B cell (primary cell): Measurements from ENCODE around the gene TULP3. TPM values are rescaled to one million over a fixed set of nuclear protein-coding genes. Genes with fewer than 3 reads are reported as not detected.

ENCODE experiments used
- ATAC-seq: fragments of 200-7000 bp; cut with Tn5 transposase; one replicate; pipeline ENCODE4 v1.10.0; 2021; ENCODE audit warnings: low read depth, mild to moderate bottlenecking, moderate number of reproducible peaks, moderate library complexity
- CTCF ChIA-PET: fragments of 350-600 bp; sonication (Branson Sonifier 250); formaldehyde crosslinking; loops from one replicate; lab custom pipeline; 2021; ENCODE audit warnings: antibody characterized with exemption, inconsistent platforms; lab: Charles Lee
- POLR2A ChIA-PET: fragments of 350-600 bp; sonication (Branson Sonifier 250); formaldehyde crosslinking; loops from one replicate; lab custom pipeline; 2021; ENCODE audit warnings: antibody characterized with exemption; lab: Charles Lee
- DNase-seq: peaks from one replicate; pipeline ENCODE4 v3.0.0; 2013
- H2AFZ ChIP-seq: 2 replicates; pipeline ENCODE4 v1.6.1; 2012; ENCODE audit warnings: mild to moderate bottlenecking, low read depth, low read length; ENCODE audit not compliant: insufficient read depth, poor library complexity, severe bottlenecking
- H3K27ac ChIP-seq, 2 donors: 1 replicate in 1 of 2; 2 replicates in 1 of 2; pipeline ENCODE4 v1.5.1; 2012 to 2013; ENCODE audit warnings: low read length in 2 of 2, mild to moderate bottlenecking in 2 of 2, moderate library complexity in 1 of 2
- H3K27me3 ChIP-seq, 4 experiments: fragments of 200-600 bp in 1 of 4; sonication (generic) in 1 of 4; replicated peaks in 1 of 4; 1 replicate in 2 of 4; 2 replicates in 2 of 4; pipeline versions ENCODE4 v1.6.1 to v1.7.0; 2013 to 2016; ENCODE audit warnings: low read length in 3 of 4, mild to moderate bottlenecking in 2 of 4, mixed read lengths in 1 of 4, moderate library complexity in 1 of 4; ENCODE audit not compliant: insufficient read depth in 4 of 4, control insufficient read depth in 3 of 4; ENCODE audit errors: control extremely low read depth in 1 of 4
- H3K36me3 ChIP-seq, 2 experiments: replicated peaks in 1 of 2; 1 replicate in 1 of 2; 2 replicates in 1 of 2; pipeline versions ENCODE4 v1.6.1 to v1.7.1; 2013; ENCODE audit warnings: low read length in 1 of 2; ENCODE audit not compliant: insufficient read depth in 2 of 2, control insufficient read depth in 1 of 2; ENCODE audit errors: control extremely low read depth in 1 of 2, extremely low read depth in 1 of 2
- H3K4me1 ChIP-seq, 2 donors: fragments of 200-600 bp in 1 of 2; sonication (generic) in 1 of 2; 1 replicate in 1 of 2; 2 replicates in 1 of 2; pipeline versions ENCODE4 v1.5.1 to v1.6.1; 2013 to 2017; ENCODE audit warnings: low read length in 2 of 2; ENCODE audit not compliant: control insufficient read depth in 2 of 2, insufficient read depth in 2 of 2
- H3K4me2 ChIP-seq: replicated peaks from 2 replicates; pipeline ENCODE3; 2012; ENCODE audit warnings: mild to moderate bottlenecking, low read depth, low read length; ENCODE audit not compliant: poor library complexity, severe bottlenecking
- H3K4me3 ChIP-seq, 5 experiments: fragments of 200-600 bp in 1 of 5; sonication (generic) in 1 of 5; 1 replicate in 3 of 5; 2 replicates in 2 of 5; pipeline versions ENCODE4 v1.5.1 to v1.7.0; 2011 to 2016; ENCODE audit warnings: low read length in 4 of 5, mild to moderate bottlenecking in 4 of 5, low read depth in 2 of 5, control low read depth in 1 of 5, moderate library complexity in 1 of 5; ENCODE audit not compliant: insufficient read depth in 1 of 5; ENCODE audit errors: control extremely low read depth in 1 of 5, extremely low read depth in 1 of 5
- H3K79me2 ChIP-seq: fragments of 200-600 bp; sonication (generic); one replicate; pipeline ENCODE4 v1.6.0; 2016; ENCODE audit warnings: low read length; ENCODE audit not compliant: control insufficient read depth, insufficient read depth
- H3K9ac ChIP-seq: fragments of 200-600 bp; sonication (generic); 2 replicates; pipeline ENCODE4 v1.6.1; 2017; ENCODE audit warnings: mild to moderate bottlenecking, low read length, moderate library complexity
- H3K9me3 ChIP-seq, 3 donors: one replicate each; pipeline versions ENCODE4 v1.6.1 to v1.7.1; 2013; ENCODE audit warnings: low read length in 2 of 3; ENCODE audit not compliant: control insufficient read depth in 2 of 3, insufficient read depth in 1 of 3; ENCODE audit errors: control extremely low read depth in 1 of 3
- H4K20me1 ChIP-seq: 2 replicates; pipeline ENCODE4 v1.6.0; 2012; ENCODE audit warnings: mild to moderate bottlenecking, low read length; ENCODE audit not compliant: insufficient read depth, control insufficient read depth, poor library complexity, severe bottlenecking
- H3K27ac Mint-ChIP-seq: one replicate; pipeline ENCODE4 v1.8.0; 2021; ENCODE audit warnings: mixed read lengths
- H3K27me3 Mint-ChIP-seq: one replicate; pipeline ENCODE4 v1.8.0; 2021; ENCODE audit warnings: mixed read lengths
- H3K4me1 Mint-ChIP-seq: one replicate; pipeline ENCODE4 v1.8.0; 2021; ENCODE audit warnings: mixed read lengths
- H3K4me3 Mint-ChIP-seq: one replicate; pipeline ENCODE4 v1.8.0; 2021; ENCODE audit warnings: mixed read lengths
- H3K9me3 Mint-ChIP-seq: one replicate; pipeline ENCODE4 v1.8.0; 2022; ENCODE audit warnings: mixed read lengths; ENCODE audit not compliant: insufficient read depth
- CTCF ChIP-seq: fragments of 200-600 bp; IDR thresholded peaks from one replicate; pipeline ENCODE4 v1.8.0; 2022; ENCODE audit warnings: antibody characterized with exemption, mild to moderate bottlenecking
- EZH2 ChIP-seq: IDR thresholded peaks from 2 replicates; pipeline ENCODE4 v1.6.1; 2012; ENCODE audit warnings: borderline replicate concordance, low read depth, mild to moderate bottlenecking, moderate library complexity, low read length; ENCODE audit not compliant: insufficient read depth, poor library complexity, severe bottlenecking
- WGBS: methylation state at CpG from one replicate; pipeline ENCODE4 v1.1.5; 2013; ENCODE audit warnings: missing lambda C conversion rate; ENCODE audit not compliant: insufficient coverage; 5-methylcytosine and 5-hydroxymethylcytosine counted together
- intact Hi-C: fragments of 100-400 bp; cut with micrococcal nuclease; formaldehyde crosslinking; loops from one replicate; pipeline ENCODE4 v1.10.0; 2022
- polyA plus RNA-seq: library from polyadenylated mRNA; depleted of rRNA; stranded (reverse); fragments of >200 nt; gene quantifications from 2 replicates; pipeline ENCODE4 v1.2.3, GENCODE V29; 2012
- total RNA-seq, 2 donors: library from RNA; stranded (reverse); fragments of 120-200 nt in 1 of 2; gene quantifications; 1 replicate in 1 of 2; 2 replicates in 1 of 2; pipeline versions ENCODE4 v1.2.3 to v1.2.4, GENCODE V29; 2013 to 2022

TULP3 gene
- total and polyA plus RNA-seq, 2 donors (not counting 1 experiment from before 2014, with no cell fraction given), result 8.3 to 9.2 TPM

GRCh38 chr12:2979806-2980205 lies 89.1 kb downstream of the TULP3 start:
- H3K79me2 ChIP-seq, result no peaks in the 10 kb centered on the region
- H3K9me3 Mint-ChIP-seq, result no peaks in the 10 kb centered on the region
- no peak overlapping the region for H3K9ac ChIP-seq
- intact Hi-C loops, result no loop called here
- H3K4me3 Mint-ChIP-seq, result no peak overlapping the region
- no peak overlapping the region for H3K4me2 ChIP-seq
- no peaks in the 10 kb centered on the region for H3K27me3 ChIP-seq
- no peak overlapping the region for H2AFZ ChIP-seq
- H3K4me3 ChIP-seq, result no peak overlapping the region
- no peaks in the 10 kb centered on the region for H3K4me1 ChIP-seq
- CTCF ChIA-PET, result no interaction called here
- DNase-seq (no peak), ATAC-seq (no peak)
- H3K4me1 Mint-ChIP-seq, result no peaks in the 10 kb centered on the region
- no peaks in the 10 kb centered on the region for H3K27me3 Mint-ChIP-seq
- H3K36me3 ChIP-seq, result no peaks in the 10 kb centered on the region
- TF ChIP-seq CTCF (no peak), EZH2 (no peak)
- no peak overlapping the region for H3K27ac ChIP-seq
- H3K9me3 ChIP-seq, result no peaks in the 10 kb centered on the region
- H3K27ac Mint-ChIP-seq, result no peak overlapping the region
- WGBS, result 77% methylated on average over 3 of the region's 4 CpGs
- POLR2A ChIA-PET, result no interaction called here
- no peaks in the 10 kb centered on the region for H4K20me1 ChIP-seq

GRCh38 chr12:2980630-2981029 lies 89.9 kb downstream of the TULP3 start:
- no peak overlapping the region for H3K27ac Mint-ChIP-seq
- ChIA-PET POLR2A (no interaction called here), CTCF (no interaction called here)
- H2AFZ ChIP-seq, result no peak overlapping the region
- H3K4me1 Mint-ChIP-seq, result no peaks in the 10 kb centered on the region
- no peaks in the 10 kb centered on the region for H3K9me3 ChIP-seq
- H3K4me2 ChIP-seq, result no peak overlapping the region
- no peaks in the 10 kb centered on the region for H3K27me3 Mint-ChIP-seq
- H3K79me2 ChIP-seq, result no peaks in the 10 kb centered on the region
- H3K36me3 ChIP-seq, result no peaks in the 10 kb centered on the region
- no peak overlapping the region for H3K4me3 ChIP-seq
- ATAC-seq (no peak), DNase-seq (no peak)
- H3K9me3 Mint-ChIP-seq, result no peaks in the 10 kb centered on the region
- TF ChIP-seq EZH2 (no peak), CTCF (no peak)
- intact Hi-C loops, result no loop called here
- no peak overlapping the region for H3K27ac ChIP-seq
- H3K4me1 ChIP-seq, result no peaks in the 10 kb centered on the region
- no peaks in the 10 kb centered on the region for H4K20me1 ChIP-seq
- no peaks in the 10 kb centered on the region for H3K27me3 ChIP-seq
- no peak overlapping the region for H3K9ac ChIP-seq
- 81% methylated on average over 7 of the region's 7 CpGs for WGBS
- no peak overlapping the region for H3K4me3 Mint-ChIP-seq
